Activated CD8-positive, alpha-beta memory T cell treated with anti-CD3 and anti-CD28 coated beads for 1 hour (primary cell): ENCODE data around the gene TTC16.
A peak's percentile ranks its signal among the peaks of the same experiment; 100 is the strongest.

Source experiments
- DNase-seq, 2 donors: peaks; one replicate each; pipeline ENCODE4 v3.0.0-alpha.2; 2020; ENCODE audit warnings: low read depth in 1 of 2; ENCODE audit errors: extremely low read depth in 1 of 2

The TTC16 gene

GRCh38 chr9:127763918-127764384, 48.1 kb downstream of the TTC16 start:
- no peak for DNase-seq

DNA sequence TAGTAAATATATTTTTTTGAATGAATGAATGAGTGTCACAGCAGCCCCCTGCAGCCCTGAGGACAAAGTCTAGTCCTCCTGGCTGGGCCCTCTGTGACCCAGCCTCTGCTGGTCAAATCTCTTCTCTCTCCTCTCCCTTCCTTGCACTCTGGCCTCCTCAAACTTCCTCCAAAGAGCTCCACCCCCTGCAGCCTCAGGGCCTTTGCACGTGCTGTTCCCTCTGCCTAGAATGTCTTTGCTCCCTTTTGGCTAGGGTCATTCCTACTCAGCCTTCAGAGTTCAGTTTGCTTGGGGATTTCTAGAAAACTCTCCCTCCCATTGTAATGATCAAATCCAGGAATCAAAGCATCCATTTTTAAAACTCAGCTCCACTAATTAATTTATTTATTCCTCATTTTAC, 49.5 kb downstream of the TTC16 start:
- no peak for DNase-seq

DNA sequence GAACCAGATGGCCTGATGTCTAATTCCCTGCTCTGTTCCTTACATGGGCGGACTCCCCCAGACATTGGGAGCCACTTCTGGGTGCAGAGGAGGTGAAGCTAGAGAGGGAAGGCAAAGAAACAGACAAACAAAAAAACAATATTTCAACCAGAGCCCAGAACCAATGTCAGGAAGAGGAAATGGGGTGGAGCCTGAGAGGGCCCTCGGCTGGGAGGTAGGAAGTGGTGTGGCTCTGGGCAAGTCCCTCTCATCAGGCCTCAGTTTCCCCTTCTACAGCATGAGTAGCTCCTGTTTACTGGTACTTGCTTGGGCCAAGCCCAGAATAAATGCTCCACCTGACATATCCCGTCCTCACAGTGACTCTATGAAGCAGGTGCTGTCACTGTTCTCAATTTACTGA, 51.5 kb downstream of the TTC16 start:
- DNase-seq: no peak

DNA sequence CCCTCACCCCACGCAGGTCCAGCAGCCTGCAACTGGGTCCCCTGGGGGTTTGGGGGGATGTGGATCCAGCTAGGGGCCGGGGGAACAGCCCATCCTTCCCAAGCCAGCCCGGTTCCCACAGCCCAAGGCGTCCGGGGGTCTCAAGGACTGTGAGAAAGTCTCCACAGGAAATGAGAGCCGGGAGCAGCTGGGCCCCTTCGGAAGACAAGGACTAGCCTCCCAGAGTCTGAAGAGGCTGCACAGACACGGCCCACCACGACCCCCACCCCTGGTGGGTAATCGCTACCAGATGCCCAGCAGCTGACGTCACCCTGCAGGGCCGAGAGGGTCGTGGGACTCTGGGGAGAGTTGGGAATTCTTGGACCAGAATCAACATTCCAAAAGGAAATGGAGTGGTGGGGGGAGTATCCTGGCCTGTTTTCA, 52.0 kb downstream of the TTC16 start:
- DNase-seq: no peak

- no peak for DNase-seq
Measured at GRCh38 chr9:127768698-127769097, 52.8 kb downstream of the TTC16 start.

GRCh38 chr9:127769101-127769500, 53.2 kb downstream of the TTC16 start:
- no peak for DNase-seq

DNA sequence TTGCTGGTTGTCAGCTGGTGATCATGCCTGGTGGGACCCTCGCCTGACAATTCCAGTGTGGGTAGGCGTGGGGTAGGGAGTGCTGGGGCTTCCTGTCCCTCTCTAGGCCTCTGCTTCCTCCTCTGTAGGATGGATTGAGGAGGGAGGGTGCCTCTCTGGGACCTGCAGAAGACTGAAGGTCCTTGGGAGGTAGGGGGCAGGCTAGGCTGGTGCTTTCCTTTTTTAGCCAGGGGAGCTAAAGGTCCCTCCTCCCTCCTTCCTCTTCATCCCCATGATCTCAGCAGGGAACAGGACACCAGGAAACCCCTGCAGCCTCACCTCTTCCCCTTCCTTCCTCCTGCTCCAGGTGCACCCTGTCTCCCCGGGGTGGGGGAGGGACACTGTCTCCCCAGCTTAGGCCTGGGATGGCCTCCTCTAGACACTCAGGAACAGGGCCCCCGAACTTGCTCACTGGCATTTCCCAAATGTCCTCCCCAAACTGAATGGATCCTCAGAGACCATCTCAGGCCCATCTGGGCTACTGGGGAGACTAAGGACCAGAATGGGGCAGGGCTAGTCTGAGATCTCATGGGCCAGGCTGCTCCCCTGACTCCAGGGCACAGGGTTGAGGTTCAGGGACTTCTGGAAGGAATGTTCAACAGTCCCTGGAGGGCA, 54.2 kb downstream of the TTC16 start:
- no peak for DNase-seq

DNA sequence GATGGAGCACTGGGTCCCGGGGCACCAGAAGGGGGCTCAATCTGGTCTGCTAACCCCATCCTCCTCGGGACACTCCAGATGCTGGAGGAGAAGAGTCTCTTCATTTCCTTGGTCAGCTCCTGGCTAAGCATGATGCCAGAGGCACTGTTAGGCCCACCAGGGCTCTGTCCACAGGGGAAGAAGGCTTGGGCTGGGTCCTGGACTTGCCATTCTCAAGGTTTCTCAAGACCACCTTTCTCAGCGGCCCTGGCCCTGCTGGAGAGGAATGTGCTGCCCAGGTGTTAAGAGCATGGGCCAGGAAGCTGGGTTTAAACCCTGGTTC, 54.7 kb downstream of the TTC16 start:
- DNase-seq: no peak

DNA sequence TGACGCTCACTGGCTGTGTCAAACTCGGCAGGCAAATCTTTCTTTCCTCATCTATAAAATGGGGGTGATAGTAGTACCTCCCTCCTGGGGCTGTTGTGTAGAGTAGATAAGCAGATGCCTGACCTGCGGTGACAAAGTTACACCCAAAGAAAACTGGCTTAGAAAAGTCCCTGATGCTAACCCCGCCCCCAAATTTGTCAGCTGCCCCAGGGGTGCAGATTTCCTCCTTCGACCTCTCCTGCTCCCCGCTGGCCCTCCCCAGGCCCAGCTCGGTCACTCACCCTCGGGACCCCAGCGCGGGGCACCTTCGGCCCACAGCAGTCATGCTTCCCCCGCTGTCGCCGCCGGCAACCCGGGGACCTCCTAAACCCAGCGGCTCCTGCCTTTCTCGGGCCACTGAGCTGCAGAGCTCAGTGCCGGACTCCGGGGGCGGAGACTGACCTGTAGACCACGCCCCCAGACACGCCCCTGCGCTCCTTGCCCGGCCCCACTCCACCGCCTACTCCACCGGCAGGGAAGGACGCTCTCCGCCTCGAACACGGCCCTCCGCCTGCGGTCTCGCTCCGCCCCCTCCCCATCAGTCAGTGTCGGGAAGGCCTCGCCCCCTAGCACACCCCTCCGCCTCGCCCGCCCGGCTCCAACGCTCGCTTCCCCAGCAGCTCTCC, 55.2 kb downstream of the TTC16 start:
- peak; percentile 80 to 90 for DNase-seq

- DNase-seq: no peak
Measured at GRCh38 chr9:127771570-127772189, 55.8 kb downstream of the TTC16 start.

GRCh38 chr9:127772603-127773002, 56.7 kb downstream of the TTC16 start:
- DNase-seq: no peak

DNA sequence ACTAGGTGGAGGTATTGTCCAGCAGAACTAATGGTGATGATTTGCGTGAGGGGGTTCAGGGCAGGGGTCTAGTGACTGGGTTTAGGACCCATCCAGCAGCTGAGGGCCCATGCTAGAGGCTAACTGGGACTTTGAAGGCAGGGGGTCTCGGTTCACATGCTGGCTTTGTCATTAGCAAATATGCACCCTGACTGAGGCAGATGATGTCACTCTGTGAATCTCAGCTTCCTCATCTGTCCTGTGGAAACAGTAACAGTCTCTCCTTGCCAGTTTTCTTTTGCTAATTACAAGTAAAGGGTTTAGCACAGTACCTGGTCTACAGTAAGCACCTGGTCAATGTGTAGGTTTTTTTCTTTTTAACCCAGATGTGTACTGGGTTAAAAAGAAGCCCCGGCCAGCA, 57.4 kb downstream of the TTC16 start:
- no peak for DNase-seq

GRCh38 chr9:127773981-127774380, 58.1 kb downstream of the TTC16 start:
- no peak for DNase-seq

GRCh38 chr9:127776195-127776923, 60.5 kb downstream of the TTC16 start:
- DNase-seq: peak; percentile 42 to 56

GRCh38 chr9:127776924-127777289, 61.0 kb downstream of the TTC16 start:
- DNase-seq: no peak

- DNase-seq: no peak
Measured at GRCh38 chr9:127777368-127777980, 61.6 kb downstream of the TTC16 start.

DNA sequence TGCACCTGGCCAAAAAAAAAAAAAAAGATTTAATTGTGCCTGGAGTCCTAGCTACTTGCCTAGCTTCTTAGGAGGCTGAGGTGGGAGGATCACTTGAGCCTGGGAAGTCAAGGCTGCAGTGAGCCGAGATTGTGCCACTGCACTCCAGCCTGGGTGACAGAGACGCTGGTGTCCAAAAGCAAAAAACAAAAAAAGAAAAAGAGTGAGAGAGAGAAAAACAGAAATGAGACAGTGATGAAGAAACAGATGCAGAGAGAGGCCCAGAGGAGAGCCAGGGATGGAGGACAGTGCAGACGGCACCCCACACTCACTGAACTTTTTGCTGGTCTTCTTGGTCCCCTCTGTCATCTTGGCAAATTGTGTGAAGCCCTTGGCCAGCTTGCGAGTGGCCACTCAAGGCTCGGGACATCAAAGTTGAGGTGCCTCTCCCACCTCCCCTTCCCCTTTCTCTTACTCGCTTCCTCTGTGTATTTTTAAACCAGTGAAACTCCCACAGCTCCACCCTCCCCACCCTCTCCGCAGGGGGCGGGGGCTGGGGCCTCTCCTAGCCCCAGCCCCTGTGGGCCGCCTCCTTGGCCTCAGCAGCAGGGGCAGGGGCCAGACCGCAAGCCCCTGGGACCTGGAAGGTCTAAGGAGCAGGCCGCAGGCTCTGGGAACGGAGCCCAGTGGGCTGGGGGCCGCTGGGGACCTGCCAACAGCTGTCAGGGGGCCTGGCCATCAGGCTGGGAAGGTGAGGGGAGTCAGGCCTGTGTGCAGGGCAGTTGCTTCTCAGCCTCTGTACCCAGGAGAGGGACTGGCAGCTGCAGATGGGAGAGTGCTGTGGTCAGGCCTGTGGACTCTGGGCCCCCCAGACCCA, 62.6 kb downstream of the TTC16 start, which contains the start of gene SH2D3C:
Gene SH2D3C, minus strand, starts transcription at position 387 of the 856 bp plus-strand sequence. Its CDS starts 39 bp downstream, at position 348.
- peak in 1 of 2 donors; percentile 24 for DNase-seq

DNA sequence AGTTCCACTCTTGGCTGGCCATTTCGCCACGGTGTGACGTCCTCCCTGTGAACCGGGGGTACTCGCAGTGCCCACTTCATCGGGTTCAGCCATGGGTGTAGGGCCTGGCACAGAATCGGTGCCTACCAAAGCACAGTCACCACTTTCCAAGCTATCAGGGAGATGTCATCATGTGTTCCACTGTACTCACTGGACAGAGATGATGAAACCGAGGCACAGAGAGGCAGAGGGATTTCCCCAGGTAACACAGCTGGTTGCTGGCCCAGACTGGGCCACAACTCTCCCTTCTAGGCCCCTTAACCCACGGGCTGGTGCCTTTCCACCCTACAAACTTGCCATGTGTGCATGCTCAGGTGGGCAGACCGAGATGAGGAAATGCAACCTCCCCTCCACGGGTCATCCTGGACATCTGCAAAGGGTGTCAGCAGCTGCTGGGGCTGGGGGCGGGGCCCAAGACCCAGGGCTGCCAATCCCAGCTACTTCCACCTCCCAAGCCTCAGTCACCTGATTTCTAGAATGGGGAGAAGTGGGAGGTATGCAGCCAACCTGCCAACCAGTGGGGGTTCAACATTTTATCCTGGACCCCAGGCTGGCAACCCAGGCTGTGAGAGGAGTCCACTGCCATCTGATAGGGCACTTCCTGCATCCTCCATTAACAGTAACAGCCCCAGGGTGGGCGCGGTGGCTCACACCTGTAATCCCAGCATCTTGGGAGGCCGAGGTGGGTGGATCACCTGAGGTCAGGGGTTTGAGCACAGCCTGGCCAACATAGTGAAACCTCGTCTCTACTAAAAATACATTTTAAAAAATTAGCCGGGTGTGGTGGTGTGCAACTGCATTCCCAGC, 63.5 kb downstream of the TTC16 start:
- DNase-seq: peak in 1 of 2 donors; percentile 32
